Vagina (tissue), 2 donors: Measurements from ENCODE around the gene VIP. TPM values are rescaled to one million over a fixed set of nuclear protein-coding genes. Genes with fewer than 3 reads are reported as not detected.

ENCODE experiments used
- DNase-seq, 2 donors: peaks; one replicate each; pipeline ENCODE4 v3.0.0-alpha.2; 2017; ENCODE audit errors: extremely low spot score in 2 of 2
- H3K27ac ChIP-seq: fragments of 200-600 bp; sonication (generic); one replicate; pipeline ENCODE4 v1.5.1; 2019
- H3K27me3 ChIP-seq: fragments of 200-600 bp; sonication (generic); one replicate; pipeline ENCODE4 v1.5.1; 2019
- H3K36me3 ChIP-seq, 2 donors: fragments of 200-600 bp; sonication (generic); one replicate each; pipeline ENCODE4 v1.5.1; 2017 to 2019
- H3K4me1 ChIP-seq: fragments of 200-600 bp; sonication (generic); one replicate; pipeline ENCODE4 v1.5.1; 2019
- H3K4me3 ChIP-seq, 2 donors: fragments of 200-600 bp; sonication (generic); 1 replicate in 1 of 2; 2 replicates in 1 of 2; pipeline ENCODE4 v1.5.1; 2016 to 2019
- H3K9me3 ChIP-seq: fragments of 200-600 bp; sonication (generic); one replicate; pipeline ENCODE4 v1.5.1; 2019
- POLR2A ChIP-seq, 2 donors: fragments of 450-650 bp; IDR thresholded peaks; one replicate each; pipeline ENCODE4 v1.6.1; 2017; ENCODE audit warnings: antibody characterized with exemption in 2 of 2, mild to moderate bottlenecking in 2 of 2, moderate library complexity in 2 of 2
- POLR2AphosphoS5 ChIP-seq, 2 donors: sonication (generic); formaldehyde crosslinking; IDR thresholded peaks; one replicate each; pipeline ENCODE4 v1.9.0; 2017; ENCODE audit warnings: antibody characterized with exemption in 2 of 2, mild to moderate bottlenecking in 2 of 2, low read depth in 1 of 2; ENCODE audit not compliant: insufficient read depth in 1 of 2
- intact Hi-C: fragments of 100-400 bp; cut with DNase I; formaldehyde crosslinking; loops from one replicate; pipeline ENCODE4 v1.15.1; 2023
- total RNA-seq: library from RNA; depleted of rRNA; stranded (reverse); fragments of >200 nt; gene quantifications from one replicate; pipeline ENCODE4 v1.2.3, GENCODE V29; 2016
- TF ChIP-seq, protein P1 (sequence below), 3 experiments: fragments of 450-650 bp in 2 of 3; fragments of 200-600 bp in 1 of 3; sonication (generic) in 1 of 3; IDR thresholded peaks; one replicate each; pipeline ENCODE4 v1.5.1; 2017 to 2019; ENCODE audit warnings: antibody characterized with exemption in 3 of 3, mild to moderate bottlenecking in 2 of 3, moderate library complexity in 2 of 3

Gene VIP
- total RNA-seq, 1 donor from 2014 or later, result 68.0 TPM

- Histone ChIP-seq H3K27me3 (no peaks in the 10 kb centered on the region), H3K4me1 (no peaks in the 10 kb centered on the region), H3K27ac (no peak overlapping the region), H3K36me3 (no peaks in the 10 kb centered on the region), H3K9me3 (no peaks in the 10 kb centered on the region), H3K4me3 (no peak overlapping the region)
- TF ChIP-seq, protein P1, sequence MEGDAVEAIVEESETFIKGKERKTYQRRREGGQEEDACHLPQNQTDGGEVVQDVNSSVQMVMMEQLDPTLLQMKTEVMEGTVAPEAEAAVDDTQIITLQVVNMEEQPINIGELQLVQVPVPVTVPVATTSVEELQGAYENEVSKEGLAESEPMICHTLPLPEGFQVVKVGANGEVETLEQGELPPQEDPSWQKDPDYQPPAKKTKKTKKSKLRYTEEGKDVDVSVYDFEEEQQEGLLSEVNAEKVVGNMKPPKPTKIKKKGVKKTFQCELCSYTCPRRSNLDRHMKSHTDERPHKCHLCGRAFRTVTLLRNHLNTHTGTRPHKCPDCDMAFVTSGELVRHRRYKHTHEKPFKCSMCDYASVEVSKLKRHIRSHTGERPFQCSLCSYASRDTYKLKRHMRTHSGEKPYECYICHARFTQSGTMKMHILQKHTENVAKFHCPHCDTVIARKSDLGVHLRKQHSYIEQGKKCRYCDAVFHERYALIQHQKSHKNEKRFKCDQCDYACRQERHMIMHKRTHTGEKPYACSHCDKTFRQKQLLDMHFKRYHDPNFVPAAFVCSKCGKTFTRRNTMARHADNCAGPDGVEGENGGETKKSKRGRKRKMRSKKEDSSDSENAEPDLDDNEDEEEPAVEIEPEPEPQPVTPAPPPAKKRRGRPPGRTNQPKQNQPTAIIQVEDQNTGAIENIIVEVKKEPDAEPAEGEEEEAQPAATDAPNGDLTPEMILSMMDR (IDR thresholded peaks at IDR 0.05), result no peak
- TF ChIP-seq POLR2A (IDR thresholded peaks at IDR 0.05) (no peak), POLR2AphosphoS5 (IDR thresholded peaks at IDR 0.05; ENCODE audit: insufficient read depth in 1 of 2, low read depth in 1 of 2) (no peak)
- DNase-seq, result no peak
- intact Hi-C loops, result no loop called here
These were observed 34.3 kb upstream of the VIP start for GRCh38 chr6:152716322-152716721.

DNA sequence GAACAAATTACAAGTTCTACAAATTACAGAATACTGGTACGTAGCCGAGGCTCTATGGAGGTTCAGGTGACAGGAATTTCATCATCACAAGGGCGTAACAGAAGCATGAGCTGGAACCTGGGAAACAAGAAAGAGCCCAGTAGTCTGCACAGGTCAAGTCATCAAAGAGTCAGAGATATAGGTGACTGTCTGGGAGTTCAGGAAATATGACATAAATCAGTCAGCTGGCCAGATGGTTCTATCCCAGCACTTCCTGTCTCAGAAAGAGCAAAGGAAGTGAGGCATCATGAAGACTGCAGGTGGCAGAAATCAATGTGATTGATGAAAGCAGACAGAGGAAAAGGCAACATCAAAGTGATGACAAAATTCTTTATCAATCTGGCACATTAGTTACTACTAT lies 29.6 kb upstream of the VIP start:
- DNase-seq, result no peak
- H3K4me3 ChIP-seq, result no peak overlapping the region
- intact Hi-C loops, result no loop called here
- H3K36me3 ChIP-seq, result no peaks in the 10 kb centered on the region
- H3K9me3 ChIP-seq, result no peaks in the 10 kb centered on the region
- H3K27me3 ChIP-seq, result no peaks in the 10 kb centered on the region
- no peaks in the 10 kb centered on the region for H3K4me1 ChIP-seq
- TF ChIP-seq, protein P1 (IDR thresholded peaks at IDR 0.05), result no peak
- TF ChIP-seq POLR2A (IDR thresholded peaks at IDR 0.05), result no peak
- no peak for TF ChIP-seq POLR2AphosphoS5 (IDR thresholded peaks at IDR 0.05; ENCODE audit: insufficient read depth in 1 of 2, low read depth in 1 of 2)
- H3K27ac ChIP-seq, result no peak overlapping the region

- H3K27me3 ChIP-seq, result no peaks in the 10 kb centered on the region
- no peak for DNase-seq
- TF ChIP-seq, protein P1 (IDR thresholded peaks at IDR 0.05), result no peak
- TF ChIP-seq POLR2AphosphoS5 (IDR thresholded peaks at IDR 0.05; ENCODE audit: insufficient read depth in 1 of 2, low read depth in 1 of 2), result no peak
- TF ChIP-seq POLR2A (IDR thresholded peaks at IDR 0.05), result no peak
- H3K9me3 ChIP-seq, result no peaks in the 10 kb centered on the region
- intact Hi-C loops, result no loop called here
- H3K4me3 ChIP-seq, result no peak overlapping the region
- H3K36me3 ChIP-seq, result no peaks in the 10 kb centered on the region
- H3K4me1 ChIP-seq, result no peaks in the 10 kb centered on the region
- no peak overlapping the region for H3K27ac ChIP-seq
These were observed 28.6 kb upstream of the VIP start for GRCh38 chr6:152721956-152722355.

GRCh38 chr6:152723398-152723797 lies 27.2 kb upstream of the VIP start:
- H3K27ac ChIP-seq, result no peak overlapping the region
- H3K4me1 ChIP-seq, result no peaks in the 10 kb centered on the region
- intact Hi-C loops, result no loop called here
- no peaks in the 10 kb centered on the region for H3K9me3 ChIP-seq
- no peaks in the 10 kb centered on the region for H3K36me3 ChIP-seq
- no peaks in the 10 kb centered on the region for H3K27me3 ChIP-seq
- no peak for DNase-seq
- H3K4me3 ChIP-seq, result no peak overlapping the region
- TF ChIP-seq POLR2AphosphoS5 (IDR thresholded peaks at IDR 0.05; ENCODE audit: insufficient read depth in 1 of 2, low read depth in 1 of 2) (no peak), POLR2A (IDR thresholded peaks at IDR 0.05) (no peak)
- TF ChIP-seq, protein P1 (IDR thresholded peaks at IDR 0.05), result no peak

- no peaks in the 10 kb centered on the region for H3K27me3 ChIP-seq
- no peaks in the 10 kb centered on the region for H3K4me1 ChIP-seq
- TF ChIP-seq POLR2A (IDR thresholded peaks at IDR 0.05), result no peak
- TF ChIP-seq POLR2AphosphoS5 (IDR thresholded peaks at IDR 0.05; ENCODE audit: insufficient read depth in 1 of 2, low read depth in 1 of 2), result no peak
- TF ChIP-seq, protein P1 (IDR thresholded peaks at IDR 0.05), result no peak
- intact Hi-C loops, result no loop called here
- no peaks in the 10 kb centered on the region for H3K9me3 ChIP-seq
- H3K36me3 ChIP-seq, result no peaks in the 10 kb centered on the region
- no peak overlapping the region for H3K4me3 ChIP-seq
- DNase-seq, result no peak
- no peak overlapping the region for H3K27ac ChIP-seq
These were observed 24.3 kb upstream of the VIP start for GRCh38 chr6:152726313-152726712.
